ENCODE results near the gene RAB34.

The RAB34 gene

GRCh38 chr17:28710861-28711722 lies 6.6 kb downstream of the RAB34 start:
- DNase-seq = peak; percentile 23

GRCh38 chr17:28707339-28707720 lies 10.3 kb downstream of the RAB34 start:
- DNase-seq = no peak

GRCh38 chr17:28706471-28707338 lies 11.0 kb downstream of the RAB34 start:
- DNase-seq = no peak

GRCh38 chr17:28705728-28706334 lies 11.8 kb downstream of the RAB34 start:
- no peak for DNase-seq

- DNase-seq = no peak
Measured at GRCh38 chr17:28705074-28705659, 12.5 kb downstream of the RAB34 start.

- DNase-seq = no peak
Measured at GRCh38 chr17:28704219-28704858, 13.3 kb downstream of the RAB34 start.

DNA sequence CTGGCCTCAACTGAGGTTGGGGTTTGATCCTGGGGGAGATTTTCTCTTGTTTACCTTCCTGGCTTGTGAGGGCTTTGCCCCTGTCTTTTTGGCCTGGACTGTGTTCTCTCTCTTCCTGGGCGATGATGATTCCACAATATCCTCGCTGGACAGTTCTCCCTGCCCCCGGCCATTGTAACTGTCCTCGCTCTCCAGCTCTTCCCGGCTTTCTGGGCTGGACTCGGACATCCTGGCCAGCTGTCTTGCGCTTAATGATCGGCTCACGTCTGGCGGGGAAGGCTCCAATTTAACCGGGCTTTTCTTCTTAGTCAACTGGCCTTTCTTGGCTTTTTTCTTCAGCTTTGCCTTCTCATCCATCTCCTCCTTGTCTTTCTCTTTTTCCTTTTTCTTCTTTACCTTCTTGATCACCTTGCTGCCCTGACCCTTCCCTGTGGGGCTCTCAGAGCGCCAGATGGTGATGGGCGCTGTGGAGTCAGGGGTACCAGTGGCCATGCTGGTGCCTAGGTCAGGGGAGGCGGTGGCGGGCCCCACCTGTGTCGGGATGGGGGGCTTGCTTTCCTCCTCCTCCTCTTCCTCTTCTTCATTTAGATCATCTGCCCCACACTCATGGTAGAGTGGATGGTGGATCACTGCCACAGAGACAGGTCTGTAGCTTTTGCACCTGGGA lies 14.0 kb downstream of the RAB34 start:
- DNase-seq = no peak

GRCh38 chr17:28702752-28703150 lies 14.9 kb downstream of the RAB34 start:
- DNase-seq = no peak

DNA sequence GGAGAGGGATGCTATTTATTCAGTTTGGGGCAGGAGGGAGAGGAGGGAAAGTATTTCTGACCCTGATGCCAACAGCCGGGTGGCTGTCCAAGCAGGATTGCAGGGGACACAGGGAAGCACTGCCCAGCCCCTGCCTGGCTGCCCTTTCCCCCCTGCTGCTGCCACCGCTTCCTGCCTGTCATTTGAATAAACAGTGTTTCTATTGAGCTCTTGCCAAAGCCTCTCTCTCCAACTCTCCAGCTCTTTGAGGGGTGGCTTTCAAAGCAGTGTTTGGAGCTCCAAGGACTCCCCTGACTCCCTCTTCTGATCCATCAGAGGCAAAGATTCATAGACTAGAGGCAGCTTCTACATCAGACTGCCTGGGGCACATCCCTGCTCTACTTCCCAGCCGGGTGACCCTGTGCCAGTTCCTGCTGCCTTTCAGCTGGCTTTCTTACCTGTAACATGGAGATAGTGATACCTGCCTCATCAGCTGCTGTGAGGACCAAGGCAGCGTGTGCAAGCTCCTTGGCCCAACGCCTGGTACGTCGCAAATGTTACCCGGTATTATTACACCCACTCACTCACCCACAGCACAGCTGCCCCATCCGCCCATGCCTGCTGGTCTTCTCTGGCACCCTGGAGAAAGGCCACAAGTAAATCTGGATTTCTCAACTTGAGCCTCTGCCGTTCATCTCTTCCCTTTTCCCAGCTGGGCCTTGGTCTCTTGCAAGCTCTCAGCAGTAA lies 15.5 kb downstream of the RAB34 start:
- no peak for DNase-seq

GRCh38 chr17:28700830-28701492 lies 16.7 kb downstream of the RAB34 start:
- DNase-seq = no peak

- no peak for DNase-seq
Measured at GRCh38 chr17:28700278-28700677, 17.4 kb downstream of the RAB34 start.

GRCh38 chr17:28698253-28698941 lies 19.3 kb downstream of the RAB34 start:
- DNase-seq = no peak

DNA sequence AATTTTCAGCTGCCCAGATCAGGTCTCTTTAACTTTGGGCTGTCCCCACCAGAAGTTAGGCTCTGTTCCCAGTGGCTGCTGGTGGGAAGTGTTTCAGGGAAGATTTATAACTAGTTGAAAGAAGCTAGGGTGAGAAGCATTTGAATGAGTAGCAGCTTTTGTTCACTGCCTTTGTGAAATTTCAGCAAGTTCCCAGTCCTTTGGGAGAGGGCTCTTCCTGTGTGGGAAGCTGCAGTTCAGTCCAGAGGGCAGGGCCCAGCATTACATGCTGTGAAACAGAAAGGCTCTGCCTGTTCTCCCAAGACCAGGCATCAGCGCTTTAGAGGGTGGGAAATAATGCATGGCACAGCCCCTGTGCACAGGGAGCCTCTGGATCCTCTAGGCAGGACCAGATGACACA lies 23.8 kb downstream of the RAB34 start:
- no peak for DNase-seq

- no peak for DNase-seq
Measured at GRCh38 chr17:28689011-28689410, 28.7 kb downstream of the RAB34 start.

DNA sequence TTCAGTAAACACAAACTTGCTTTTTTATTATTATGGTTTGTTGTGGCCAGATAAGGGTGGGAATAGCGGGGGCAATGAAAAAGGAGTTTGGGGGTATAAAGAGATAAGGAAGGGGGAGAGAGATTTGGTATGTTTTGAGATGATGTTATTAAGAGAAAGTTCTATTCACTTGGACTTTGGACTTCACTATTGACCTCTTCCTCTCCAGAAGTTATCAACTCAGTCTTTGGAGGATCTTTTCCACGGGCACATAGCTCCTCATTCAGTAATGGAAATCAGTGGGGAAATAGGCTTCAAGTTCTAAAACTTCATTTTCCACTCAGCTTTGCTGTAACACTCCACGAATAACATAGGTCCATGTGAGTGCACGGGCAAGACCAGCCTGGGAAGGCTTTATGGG lies 29.2 kb downstream of the RAB34 start:
- no peak for DNase-seq

GRCh38 chr17:28686296-28686695 lies 31.4 kb downstream of the RAB34 start:
- DNase-seq = no peak

DNA sequence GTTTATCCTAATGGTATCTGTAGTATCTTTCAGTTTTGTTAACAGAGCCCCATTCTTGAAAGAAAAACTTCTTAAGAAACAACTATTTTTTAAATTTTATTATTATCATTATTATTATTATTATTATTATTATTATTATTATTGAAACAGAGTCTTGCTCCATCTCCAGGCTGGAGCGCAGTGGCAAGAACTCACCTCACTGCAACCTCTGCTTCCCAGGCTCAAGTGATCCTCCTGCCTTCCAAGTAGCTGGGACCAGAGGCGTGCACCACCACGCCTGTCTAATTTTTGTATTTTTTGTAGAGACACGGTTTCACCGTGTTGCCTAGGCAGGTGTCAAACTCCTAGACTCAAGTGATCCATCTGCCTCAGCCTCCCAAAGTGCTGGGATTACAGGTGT lies 32.3 kb downstream of the RAB34 start:
- no peak for DNase-seq

DNA sequence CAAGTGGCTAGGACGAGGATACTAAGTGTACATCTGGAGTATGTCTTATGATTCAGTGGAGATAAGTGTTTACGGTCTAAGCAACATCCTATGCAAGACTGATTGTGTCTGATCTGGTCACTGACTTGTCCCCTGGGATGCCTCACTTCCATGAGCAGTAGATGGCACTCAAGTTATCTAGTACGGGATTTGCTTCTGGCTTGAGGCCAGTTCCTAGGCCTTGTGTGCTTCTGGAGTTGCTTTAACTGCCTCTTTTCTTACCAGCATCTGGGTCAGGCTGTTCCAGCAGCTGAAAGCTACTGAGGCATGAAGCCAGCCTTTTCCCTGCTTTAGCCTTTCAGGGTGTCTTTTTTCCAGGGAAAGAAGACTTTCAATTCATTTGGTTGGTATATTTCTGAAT lies 32.7 kb downstream of the RAB34 start:
- peak; percentile 91 for DNase-seq

DNA sequence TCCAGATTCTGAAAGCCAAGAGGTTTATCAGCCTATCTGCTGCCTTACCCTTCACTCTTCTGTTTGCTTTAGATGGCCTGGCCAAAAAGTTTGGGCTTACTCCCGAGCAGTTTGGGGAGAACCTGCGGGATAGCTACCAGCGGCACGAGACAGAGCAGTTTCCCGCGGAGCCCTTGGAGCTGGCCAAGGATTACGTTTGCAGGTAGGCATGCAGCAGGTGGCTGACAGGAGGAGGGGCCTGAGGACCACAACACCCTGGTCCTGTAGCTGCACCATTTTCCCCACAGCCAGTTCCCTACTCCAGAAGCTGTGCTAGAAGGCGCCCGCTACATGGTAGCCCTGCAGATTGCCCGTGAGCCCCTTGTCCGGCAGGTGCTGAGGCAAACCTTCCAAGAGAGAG lies 35.0 kb downstream of the RAB34 start:
- DNase-seq = no peak

- no peak for DNase-seq
Measured at GRCh38 chr17:28675980-28676379, 41.7 kb downstream of the RAB34 start.
